Endodermal cell (in vitro differentiated cells): ENCODE results near the gene MFN2. TPM values are rescaled to one million over a fixed set of nuclear protein-coding genes. Genes with fewer than 3 reads are reported as not detected.
"Not testable (repeated sequence)": the region's sequence is repeated elsewhere in the genome, so short reads cannot be mapped to it uniquely, and the experiment has no call there.

Experiments
- DNase-seq: peaks from one replicate; pipeline ENCODE4 v3.0.0-alpha.2; 2017
- H3K27ac ChIP-seq: 2 replicates; pipeline ENCODE4 v1.5.1; 2013; ENCODE audit warnings: mild to moderate bottlenecking, low read depth, low read length, moderate library complexity
- H3K27me3 ChIP-seq: 2 replicates; pipeline ENCODE4 v1.6.1; 2013; ENCODE audit warnings: mild to moderate bottlenecking, low read length, moderate library complexity; ENCODE audit not compliant: insufficient read depth, control insufficient read depth, poor library complexity, severe bottlenecking
- H3K36me3 ChIP-seq: 2 replicates; pipeline ENCODE4 v1.7.0; 2013; ENCODE audit warnings: mild to moderate bottlenecking, low read length, moderate library complexity; ENCODE audit not compliant: control insufficient read depth, insufficient read depth
- H3K4me1 ChIP-seq: one replicate; pipeline ENCODE4 v1.7.0; 2013; ENCODE audit warnings: low read length; ENCODE audit not compliant: control insufficient read depth, insufficient read depth
- H3K4me3 ChIP-seq: 2 replicates; pipeline ENCODE4 v1.5.1; 2013; ENCODE audit warnings: mild to moderate bottlenecking, low read length, moderate library complexity
- H3K9ac ChIP-seq: 2 replicates; pipeline ENCODE4 v1.6.1; 2013; ENCODE audit warnings: mild to moderate bottlenecking, low read length, moderate library complexity; ENCODE audit not compliant: poor library complexity, severe bottlenecking; ENCODE audit errors: extremely low read depth
- H3K9me3 ChIP-seq: 2 replicates; pipeline ENCODE4 v1.6.1; 2013; ENCODE audit warnings: mild to moderate bottlenecking, low read length, moderate library complexity; ENCODE audit not compliant: control insufficient read depth
- H3K27ac Mint-ChIP-seq: 2 replicates; pipeline ENCODE4 v1.8.0; 2020; ENCODE audit warnings: mixed read lengths
- H3K27me3 Mint-ChIP-seq: 2 replicates; pipeline ENCODE4 v1.8.0; 2021; ENCODE audit warnings: mild to moderate bottlenecking, mixed read lengths; ENCODE audit not compliant: insufficient read depth
- H3K36me3 Mint-ChIP-seq: 2 replicates; pipeline ENCODE4 v1.8.0; 2020; ENCODE audit warnings: low read depth, mixed read lengths
- H3K4me1 Mint-ChIP-seq: 2 replicates; pipeline ENCODE4 v1.8.0; 2020; ENCODE audit warnings: mixed read lengths
- H3K4me3 Mint-ChIP-seq: 2 replicates; pipeline ENCODE4 v1.8.0; 2020; ENCODE audit warnings: mild to moderate bottlenecking, moderate library complexity, mixed read lengths
- H3K9me3 Mint-ChIP-seq: 2 replicates; pipeline ENCODE4 v1.8.0; 2020; ENCODE audit warnings: mild to moderate bottlenecking, mixed read lengths
- WGBS, 2 experiments: methylation state at CpG; one replicate each; pipeline versions ENCODE4 v1.1.5 to v1.1.7; 2013; ENCODE audit warnings: missing lambda C conversion rate in 2 of 2, mixed read lengths in 1 of 2; ENCODE audit not compliant: insufficient coverage in 1 of 2, insufficient read length in 1 of 2; 5-methylcytosine and 5-hydroxymethylcytosine counted together
- total RNA-seq, 2 donors: library from RNA; stranded (reverse); fragmentation: NEBNext Ultra II Directional in 1 of 2; extraction: Animal tissue kit (Norgen Biotek cat#: 25700) in 1 of 2; gene quantifications; 2 replicates in 1 of 2; 3 replicates in 1 of 2; pipeline ENCODE4 v1.2.1, GENCODE V29; 2021
- TF ChIP-seq, protein P1 (sequence below): fragments of 200-600 bp; sonication (generic); conservative IDR thresholded peaks from 2 replicates; pipeline ENCODE4 v1.5.0; 2021; ENCODE audit warnings: antibody characterized with exemption, mild to moderate bottlenecking

MFN2 gene
- total RNA-seq, 2 donors from 2014 or later = 41.7 to 56.3 TPM

DNA sequence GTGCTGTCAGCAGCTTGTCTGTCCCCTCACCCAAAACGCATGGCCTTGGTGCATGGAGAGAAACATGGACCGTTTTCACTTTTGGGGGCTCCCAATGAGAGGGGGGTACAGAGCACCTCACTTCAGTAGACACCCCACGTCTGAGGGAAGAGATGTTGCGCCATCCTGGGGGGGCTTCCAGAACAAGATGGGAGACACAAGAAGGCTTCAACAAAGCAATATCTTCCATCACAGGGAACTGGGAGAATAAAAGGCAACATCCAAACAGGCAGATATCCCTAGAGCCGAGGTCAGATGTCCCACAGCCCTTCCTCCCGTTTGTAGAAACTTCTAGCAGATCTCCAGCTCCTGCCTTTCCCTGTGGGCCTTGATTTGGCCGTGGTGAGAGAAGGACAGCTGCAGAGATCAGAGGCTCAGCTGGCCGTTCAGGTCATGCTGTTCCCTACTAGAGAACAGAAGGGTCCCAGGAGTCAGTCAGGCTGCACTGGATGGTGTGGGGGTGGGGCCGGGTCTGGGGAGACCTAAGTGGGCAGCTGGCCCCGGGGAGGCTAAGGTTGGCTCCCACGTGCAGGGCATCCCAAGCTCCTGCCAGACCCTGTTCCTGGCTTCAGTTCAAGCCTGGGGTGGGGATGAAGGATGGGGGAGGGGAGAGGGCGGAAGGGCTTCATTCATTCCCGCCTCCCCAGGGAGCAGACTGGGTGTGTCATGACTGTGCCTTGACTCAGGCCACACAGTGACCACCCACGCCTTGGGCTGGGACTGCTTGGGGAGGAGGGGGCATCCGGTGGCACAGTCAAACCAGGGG is 41.3 kb upstream of the MFN2 start:
- Histone ChIP-seq H3K27me3 (no peaks in the 10 kb centered on the region), H3K9ac (no peak overlapping the region), H3K36me3 (peaks cover 11% of the 10 kb centered on the region), H3K27ac (no peak overlapping the region), H3K4me1 (peaks cover 2% of the 10 kb centered on the region), H3K9me3 (no peaks in the 10 kb centered on the region), H3K4me3 (no peak overlapping the region)
- no peaks in the 10 kb centered on the region for H3K9me3 Mint-ChIP-seq
- no peak overlapping the region for H3K4me3 Mint-ChIP-seq
- no peaks in the 10 kb centered on the region for H3K27me3 Mint-ChIP-seq
- H3K27ac Mint-ChIP-seq = peak overlapping the region; percentile 7
- H3K4me1 Mint-ChIP-seq = peaks cover 11% of the 10 kb centered on the region
- no peak for DNase-seq
- H3K36me3 Mint-ChIP-seq = peaks cover 16% of the 10 kb centered on the region
- TF ChIP-seq, protein P1, sequence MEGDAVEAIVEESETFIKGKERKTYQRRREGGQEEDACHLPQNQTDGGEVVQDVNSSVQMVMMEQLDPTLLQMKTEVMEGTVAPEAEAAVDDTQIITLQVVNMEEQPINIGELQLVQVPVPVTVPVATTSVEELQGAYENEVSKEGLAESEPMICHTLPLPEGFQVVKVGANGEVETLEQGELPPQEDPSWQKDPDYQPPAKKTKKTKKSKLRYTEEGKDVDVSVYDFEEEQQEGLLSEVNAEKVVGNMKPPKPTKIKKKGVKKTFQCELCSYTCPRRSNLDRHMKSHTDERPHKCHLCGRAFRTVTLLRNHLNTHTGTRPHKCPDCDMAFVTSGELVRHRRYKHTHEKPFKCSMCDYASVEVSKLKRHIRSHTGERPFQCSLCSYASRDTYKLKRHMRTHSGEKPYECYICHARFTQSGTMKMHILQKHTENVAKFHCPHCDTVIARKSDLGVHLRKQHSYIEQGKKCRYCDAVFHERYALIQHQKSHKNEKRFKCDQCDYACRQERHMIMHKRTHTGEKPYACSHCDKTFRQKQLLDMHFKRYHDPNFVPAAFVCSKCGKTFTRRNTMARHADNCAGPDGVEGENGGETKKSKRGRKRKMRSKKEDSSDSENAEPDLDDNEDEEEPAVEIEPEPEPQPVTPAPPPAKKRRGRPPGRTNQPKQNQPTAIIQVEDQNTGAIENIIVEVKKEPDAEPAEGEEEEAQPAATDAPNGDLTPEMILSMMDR = no peak
- 86 to 97% methylated on average over 6 to 15 of the region's 15 CpGs for WGBS, 2 experiments

GRCh38 chr1:11939794-11940193 is 40.5 kb upstream of the MFN2 start:
- not testable (repeated sequence) for H3K27me3 ChIP-seq, H3K4me1 ChIP-seq, H3K27me3 Mint-ChIP-seq, H3K9me3 Mint-ChIP-seq, H3K9me3 ChIP-seq, H3K4me3 ChIP-seq, DNase-seq, H3K27ac ChIP-seq, H3K9ac ChIP-seq, H3K4me3 Mint-ChIP-seq, H3K27ac Mint-ChIP-seq
- H3K4me1 Mint-ChIP-seq = peaks cover 16% of the 10 kb centered on the region
- H3K36me3 Mint-ChIP-seq = peaks cover 17% of the 10 kb centered on the region
- peaks cover 13% of the 10 kb centered on the region for H3K36me3 ChIP-seq
- WGBS, 2 experiments = 90 to 95% methylated on average over 7 of the region's 7 CpGs

- H3K4me1 ChIP-seq = no peaks in the 10 kb centered on the region
Measured at GRCh38 chr1:11940260-11940921, 39.9 kb upstream of the MFN2 start.

More at GRCh38 chr1:11940260-11940921, 39.9 kb upstream of the MFN2 start:
- DNase-seq = no peak
- Mint-ChIP-seq H3K4me1 (peaks cover 14% of the 10 kb centered on the region), H3K9me3 (no peaks in the 10 kb centered on the region), H3K4me3 (no peak overlapping the region), H3K36me3 (peaks cover 23% of the 10 kb centered on the region), H3K27ac (peak overlapping the region; percentile 44), H3K27me3 (no peaks in the 10 kb centered on the region)
- Histone ChIP-seq H3K27me3 (no peaks in the 10 kb centered on the region), H3K36me3 (peaks cover 19% of the 10 kb centered on the region), H3K9me3 (no peaks in the 10 kb centered on the region), H3K4me3 (no peak overlapping the region), H3K9ac (no peak overlapping the region), H3K27ac (no peak overlapping the region)
- TF ChIP-seq, protein P1 = no peak
- 90% methylated on average over 4 to 9 of the region's 9 CpGs for WGBS, 2 experiments
